Kidney epithelial cell (primary cell): ENCODE data around the gene GHR. TPM values are rescaled to one million over a fixed set of nuclear protein-coding genes. Genes with fewer than 3 reads are reported as not detected.

Experiments used
- DNase-seq: peaks from one replicate; pipeline ENCODE4 v3.0.0-alpha.2; 2010; ENCODE audit warnings: low read depth
- H3K27me3 ChIP-seq: 2 replicates; pipeline ENCODE4 v1.6.0; 2011; ENCODE audit warnings: low read length; ENCODE audit not compliant: control insufficient read depth, insufficient read depth
- H3K36me3 ChIP-seq: 2 replicates; pipeline ENCODE4 v1.5.1; 2011; ENCODE audit warnings: low read length; ENCODE audit not compliant: control insufficient read depth, insufficient read depth
- H3K4me3 ChIP-seq: 2 replicates; pipeline ENCODE4 v1.5.1; 2011; ENCODE audit warnings: low read depth, mild to moderate bottlenecking, control low read depth, low read length
- CTCF ChIP-seq: IDR thresholded peaks from 2 replicates; pipeline ENCODE4 v1.5.1; 2011; ENCODE audit warnings: mild to moderate bottlenecking, moderate library complexity, low read length, control low read depth, inconsistent platforms; ENCODE audit not compliant: insufficient read depth, poor library complexity, severe bottlenecking
- total RNA-seq: library from RNA; depleted of rRNA; stranded (reverse); fragments of >200 nt; gene quantifications from 2 replicates; pipeline ENCODE4 v1.2.3, GENCODE V29; 2015

Gene GHR
- total RNA-seq, 1 donor from 2014 or later: 0.63 TPM

DNA sequence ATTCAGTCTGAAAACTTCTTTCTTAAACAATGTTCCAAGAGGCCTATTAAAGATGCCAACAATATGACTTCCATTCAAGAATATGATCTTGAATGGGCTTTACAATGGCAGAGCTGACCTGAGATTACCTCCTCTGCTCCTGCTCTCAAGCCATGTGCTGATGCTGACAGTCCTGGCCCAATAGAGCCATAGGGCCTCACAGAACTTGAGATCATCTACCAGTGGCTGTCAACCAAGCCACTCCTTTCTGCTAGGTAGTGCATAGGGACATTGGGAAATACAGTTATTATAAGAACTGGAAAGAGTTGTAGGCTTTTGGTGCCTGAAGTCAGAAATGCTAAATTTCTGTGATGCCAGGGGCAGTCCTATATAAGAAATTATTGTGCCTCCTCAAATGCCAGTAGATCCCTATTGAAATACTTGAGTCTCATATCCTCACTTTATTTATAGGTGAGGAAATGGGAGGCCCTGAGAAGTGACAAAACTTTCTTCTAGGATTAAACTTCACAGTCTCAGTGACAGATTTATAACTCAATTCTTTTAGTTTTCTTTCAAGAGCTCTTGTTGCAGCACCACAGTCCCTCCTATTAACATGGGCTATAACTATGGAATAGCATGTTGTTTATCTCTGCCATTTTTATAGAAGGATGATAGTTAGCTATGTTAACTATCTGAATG, 10.9 kb downstream of the GHR start:
- Histone ChIP-seq H3K27me3 (no peaks in the 10 kb centered on the region), H3K36me3 (no peaks in the 10 kb centered on the region), H3K4me3 (no peak overlapping the region)
- no peak for DNase-seq
- no peak for TF ChIP-seq CTCF

- H3K27me3 ChIP-seq: no peaks in the 10 kb centered on the region
- DNase-seq: no peak
- no peak overlapping the region for H3K4me3 ChIP-seq
- no peaks in the 10 kb centered on the region for H3K36me3 ChIP-seq
- no peak for TF ChIP-seq CTCF
Measured at GRCh38 chr5:42436051-42436450, 12.8 kb downstream of the GHR start.

DNA sequence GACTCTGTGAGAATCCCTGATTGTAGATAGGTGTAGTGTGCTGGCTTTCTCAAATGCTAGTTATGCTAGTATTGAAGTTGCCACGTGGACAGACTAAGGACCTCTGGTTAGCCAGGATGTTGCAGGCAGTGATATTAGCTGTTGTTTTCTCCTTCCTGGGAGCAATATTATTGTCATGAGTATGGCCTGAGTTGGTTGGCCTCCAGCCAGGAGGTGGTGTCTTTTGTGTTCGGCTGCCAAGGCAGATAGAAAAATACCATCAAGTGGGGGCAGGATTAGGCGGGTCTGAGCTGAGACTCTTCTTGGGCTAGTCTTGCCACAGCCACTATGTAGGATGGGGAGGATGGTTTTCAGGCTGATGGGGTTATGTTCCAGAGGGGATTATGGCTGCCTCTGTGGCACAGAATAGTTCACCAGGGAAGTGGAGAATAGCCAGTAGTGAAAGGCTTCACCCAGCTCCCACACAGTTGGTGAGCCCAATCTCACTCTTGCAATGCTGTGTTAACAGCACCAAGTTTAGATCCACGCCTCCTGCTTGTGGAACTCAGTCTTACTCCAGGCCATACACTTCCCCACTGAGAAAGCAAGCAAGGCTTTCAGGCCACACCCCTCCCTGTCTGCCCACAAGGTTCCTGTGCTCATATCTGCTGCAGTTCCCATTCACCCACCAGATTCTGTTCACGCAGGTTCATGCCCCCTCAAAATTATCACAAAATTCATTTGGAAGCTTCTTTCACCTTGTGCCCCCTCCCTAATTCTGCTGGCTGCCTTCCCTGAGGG, 31.2 kb downstream of the GHR start:
- no peaks in the 10 kb centered on the region for H3K27me3 ChIP-seq
- no peak overlapping the region for H3K4me3 ChIP-seq
- H3K36me3 ChIP-seq: no peaks in the 10 kb centered on the region
- TF ChIP-seq CTCF: no peak
- no peak for DNase-seq

- H3K4me3 ChIP-seq: no peak overlapping the region
- TF ChIP-seq CTCF: no peak
- DNase-seq: no peak
- no peaks in the 10 kb centered on the region for H3K36me3 ChIP-seq
- no peaks in the 10 kb centered on the region for H3K27me3 ChIP-seq
Measured at GRCh38 chr5:42461033-42461432, 37.8 kb downstream of the GHR start.

- TF ChIP-seq CTCF: no peak
- no peak overlapping the region for H3K4me3 ChIP-seq
- no peaks in the 10 kb centered on the region for H3K27me3 ChIP-seq
- no peak for DNase-seq
- no peaks in the 10 kb centered on the region for H3K36me3 ChIP-seq
Measured at GRCh38 chr5:42461507-42461906, 38.3 kb downstream of the GHR start.
